Esophagus muscularis mucosa (tissue), 4 donors: ENCODE results near the gene HK1. TPM values are rescaled to one million over a fixed set of nuclear protein-coding genes. Genes with fewer than 3 reads are reported as not detected.

Experiments used
- DNase-seq: peaks from one replicate; pipeline ENCODE4 v3.0.0-alpha.2; 2017; ENCODE audit errors: extremely low spot score
- H3K27ac ChIP-seq, 4 donors: fragments of 200-600 bp; sonication (generic); replicated peaks in 1 of 4; 1 replicate in 3 of 4; 2 replicates in 1 of 4; pipeline ENCODE4 v1.5.1; 2016 to 2019; ENCODE audit warnings: mild to moderate bottlenecking in 1 of 4
- H3K27me3 ChIP-seq, 4 donors: fragments of 200-600 bp; sonication (generic); one replicate each; pipeline versions ENCODE4 v1.5.1 to v1.6.0; 2016 to 2019
- H3K36me3 ChIP-seq, 4 donors: fragments of 200-600 bp; sonication (generic); one replicate each; pipeline ENCODE4 v1.5.1; 2016 to 2019
- H3K4me1 ChIP-seq, 4 donors: fragments of 200-600 bp; sonication (generic); one replicate each; pipeline ENCODE4 v1.5.1; 2016 to 2019
- H3K4me3 ChIP-seq, 4 donors: fragments of 200-600 bp; sonication (generic); 1 replicate in 2 of 4; 2 replicates in 2 of 4; pipeline ENCODE4 v1.5.1; 2016 to 2019; ENCODE audit warnings: mild to moderate bottlenecking in 4 of 4, moderate library complexity in 1 of 4
- H3K9me3 ChIP-seq, 4 donors: fragments of 200-600 bp; sonication (generic); 1 replicate in 3 of 4; 2 replicates in 1 of 4; pipeline ENCODE4 v1.5.1; 2016 to 2019
- CTCF ChIP-seq, 3 experiments: fragments of 200-600 bp in 2 of 3; fragments of 450-650 bp in 1 of 3; sonication (generic) in 2 of 3; IDR thresholded peaks; one replicate each; pipeline ENCODE4 v1.5.1; 2017 to 2019; ENCODE audit warnings: antibody characterized with exemption in 3 of 3, mild to moderate bottlenecking in 2 of 3, moderate library complexity in 1 of 3
- EP300 ChIP-seq: sonication (generic); formaldehyde crosslinking; IDR thresholded peaks from one replicate; pipeline ENCODE4 v1.6.1; 2017; ENCODE audit warnings: antibody characterized with exemption
- POLR2A ChIP-seq: fragments of 450-650 bp; IDR thresholded peaks from one replicate; pipeline ENCODE4 v1.6.1; 2017; ENCODE audit warnings: antibody characterized with exemption, moderate library complexity, mild to moderate bottlenecking, low read depth
- POLR2AphosphoS5 ChIP-seq, 2 donors: sonication (generic); formaldehyde crosslinking; IDR thresholded peaks; one replicate each; pipeline ENCODE4 v1.6.1; 2017; ENCODE audit warnings: antibody characterized with exemption in 2 of 2
- WGBS: methylation state at CpG from one replicate; pipeline ENCODE4 v1.1.5; 2018; 5-methylcytosine and 5-hydroxymethylcytosine counted together
- intact Hi-C: fragments of 100-400 bp; cut with DNase I; formaldehyde crosslinking; loops from one replicate; pipeline ENCODE4 v1.15.1; 2023
- total RNA-seq, 4 donors: library from RNA; depleted of rRNA; stranded (reverse); fragments of >200 nt; gene quantifications; one replicate each; pipeline versions ENCODE4 v1.1.0 to v1.2.1, GENCODE V29; 2016

Gene HK1
- total RNA-seq, 4 donors from 2014 or later = 114 to 188 (median 151) TPM

GRCh38 chr10:69401416-69401815 is 123.1 kb downstream of the HK1 start:
- intact Hi-C loops = loop anchor here (10.0 kb wide), 1 partner anchor 233 kb away; the partner anchor contains the start of gene FAM241B
- DNase-seq = no peak
- Histone ChIP-seq H3K9me3 (no peaks in the 10 kb centered on the region), H3K4me1 (peaks cover 12 to 53% (median 38%) of the 10 kb centered on the region in 4 donors), H3K4me3 (no peak overlapping the region), H3K27ac (peak overlapping the region in 2 of 4 donors; percentile 20 to 59), H3K36me3 (peaks cover 35 to 88% (median 80%) of the 10 kb centered on the region in 4 donors), H3K27me3 (no peaks in the 10 kb centered on the region)
- TF ChIP-seq POLR2AphosphoS5 (IDR thresholded peaks at IDR 0.05) = no peak
- TF ChIP-seq EP300 = no peak
- TF ChIP-seq CTCF (IDR thresholded peaks at IDR 0.05) = no peak
- no peak for TF ChIP-seq POLR2A
- WGBS = 81% methylated on average over 8 of the region's 11 CpGs

GRCh38 chr10:69402386-69402785 is 124.1 kb downstream of the HK1 start:
- Histone ChIP-seq H3K36me3 (peaks cover 35 to 78% (median 70%) of the 10 kb centered on the region in 4 donors), H3K4me1 (peaks cover 22 to 63% (median 47%) of the 10 kb centered on the region in 4 donors), H3K27me3 (no peaks in the 10 kb centered on the region), H3K9me3 (no peaks in the 10 kb centered on the region), H3K27ac (peak overlapping the region; percentile 0 to 59 (median 23)), H3K4me3 (no peak overlapping the region)
- intact Hi-C loops = loop anchor here (10.0 kb wide), 1 partner anchor 232 kb away; the partner anchor contains the start of gene FAM241B
- 64% methylated on average over 6 of the region's 6 CpGs for WGBS
- DNase-seq = no peak
- TF ChIP-seq POLR2AphosphoS5 (IDR thresholded peaks at IDR 0.05) (no peak), CTCF (IDR thresholded peaks at IDR 0.05) (no peak), POLR2A (no peak), EP300 (no peak)

- no peak for TF ChIP-seq POLR2A
- TF ChIP-seq EP300 = no peak
- no peak for TF ChIP-seq CTCF (IDR thresholded peaks at IDR 0.05)
- TF ChIP-seq POLR2AphosphoS5 (IDR thresholded peaks at IDR 0.05) = no peak
- DNase-seq = no peak
- Histone ChIP-seq H3K27ac (peak overlapping the region in 3 of 4 donors; percentile 0 to 59 (median 20)), H3K9me3 (no peaks in the 10 kb centered on the region), H3K36me3 (peaks cover 35 to 75% (median 66%) of the 10 kb centered on the region in 4 donors), H3K27me3 (no peaks in the 10 kb centered on the region), H3K4me1 (peaks cover 28 to 69% (median 54%) of the 10 kb centered on the region in 4 donors), H3K4me3 (no peak overlapping the region)
- intact Hi-C loops = loop anchor here (10.0 kb wide), 1 partner anchor 232 kb away; the partner anchor contains the start of gene FAM241B
- WGBS = 100% methylated on average over 1 of the region's 1 CpG
These were observed 124.8 kb downstream of the HK1 start for GRCh38 chr10:69403066-69403465.

DNA sequence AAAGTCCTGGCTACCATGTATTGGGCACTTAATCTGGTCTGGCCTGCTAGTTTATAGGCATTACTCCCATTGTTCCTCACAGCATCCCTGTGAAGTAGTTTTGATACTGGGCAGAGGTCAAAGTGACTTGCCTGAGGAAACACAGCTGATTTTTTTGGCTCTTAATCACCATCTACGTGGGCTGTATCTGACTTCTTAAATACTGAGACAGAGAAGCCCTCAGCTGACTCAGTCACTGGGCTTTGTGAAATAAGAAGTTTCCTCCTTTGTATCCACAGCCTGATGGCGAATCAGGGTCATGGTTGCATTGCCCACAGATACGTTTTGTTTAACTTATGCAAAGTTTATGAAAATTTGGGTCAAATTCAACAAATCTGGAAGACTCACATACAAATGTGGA is 125.2 kb downstream of the HK1 start:
- H3K36me3 ChIP-seq = peaks cover 31 to 70% (median 63%) of the 10 kb centered on the region in 4 donors
- peak overlapping the region in 3 of 4 donors; percentile 1 to 59 (median 19) for H3K27ac ChIP-seq
- peaks cover 32 to 69% (median 56%) of the 10 kb centered on the region in 4 donors for H3K4me1 ChIP-seq
- WGBS = 59% methylated on average over 3 of the region's 3 CpGs
- H3K9me3 ChIP-seq = no peaks in the 10 kb centered on the region
- no peak for DNase-seq
- TF ChIP-seq POLR2AphosphoS5 (IDR thresholded peaks at IDR 0.05) (peak in 1 of 2 donors; percentile 51), CTCF (IDR thresholded peaks at IDR 0.05) (no peak)
- H3K4me3 ChIP-seq = no peak overlapping the region
- no peaks in the 10 kb centered on the region for H3K27me3 ChIP-seq
- intact Hi-C loops = loop anchor here (10.0 kb wide), 1 partner anchor 231 kb away; the partner anchor contains the start of gene FAM241B
